SK-N-SH (cell line): ENCODE results near the gene CREB5. TPM values are rescaled to one million over a fixed set of nuclear protein-coding genes. Genes with fewer than 3 reads are reported as not detected.
A peak's percentile ranks its signal among the peaks of the same experiment; 100 is the strongest.

ENCODE experiments used
- CTCF ChIA-PET: fragments of 300-600, 350-600 bp; formaldehyde crosslinking; extraction: SDS; loops from one replicate; lab custom pipeline; 2021; lab: Yijun Ruan, JAX
- POLR2A ChIA-PET: fragments of 350-600 bp; sonication (Branson Sonifier 250); formaldehyde crosslinking; extraction: SDS; loops from one replicate; lab custom pipeline; 2020; ENCODE audit warnings: antibody characterized with exemption, inconsistent platforms; lab: Yijun Ruan, JAX
- DNase-seq: peaks from one replicate; pipeline ENCODE4 v3.0.0; 2012
- H2AFZ ChIP-seq: fragments of 200-600 bp; sonication (generic); 2 replicates; pipeline ENCODE4 v1.8.1; 2016; ENCODE audit warnings: antibody characterized with exemption, mild to moderate bottlenecking, low read depth
- H3F3A ChIP-seq: fragments of 200-600 bp; sonication (generic); replicated peaks from 2 replicates; pipeline ENCODE3; 2016; ENCODE audit warnings: antibody characterized with exemption, mild to moderate bottlenecking; ENCODE audit not compliant: insufficient read depth
- H3K27ac ChIP-seq, 2 experiments: fragments of 200-500 bp in 1 of 2; fragments of 200-600 bp in 1 of 2; sonication (Bioruptor generic) in 1 of 2; sonication (generic), shearing (Covaris generic) in 1 of 2; 2 replicates each; pipeline versions ENCODE4 v1.5.1 to v1.6.1; 2014 to 2016; ENCODE audit warnings: low read depth in 2 of 2, inconsistent platforms in 1 of 2, low read length in 1 of 2, mild to moderate bottlenecking in 1 of 2, mixed read lengths in 1 of 2
- H3K27me3 ChIP-seq: fragments of 200-600 bp; sonication (generic), shearing (Covaris generic); 2 replicates; pipeline ENCODE4 v1.6.1; 2016; ENCODE audit warnings: mixed run types; ENCODE audit not compliant: insufficient read depth
- H3K36me3 ChIP-seq, 2 experiments: fragments of 200-500 bp in 1 of 2; fragments of 200-600 bp in 1 of 2; sonication (Bioruptor generic) in 1 of 2; sonication (generic) in 1 of 2; replicated peaks in 1 of 2; 2 replicates each; pipeline versions ENCODE3 to v1.5.1; 2014 to 2016; ENCODE audit warnings: low read length in 1 of 2, mild to moderate bottlenecking in 1 of 2; ENCODE audit not compliant: insufficient read depth in 2 of 2, control insufficient read depth in 1 of 2
- H3K4me1 ChIP-seq, 2 experiments: fragments of 200-500 bp in 1 of 2; fragments of 200-600 bp in 1 of 2; sonication (Bioruptor generic) in 1 of 2; sonication (generic), shearing (Covaris generic) in 1 of 2; 2 replicates each; pipeline versions ENCODE4 v1.5.1 to v1.6.1; 2014 to 2016; ENCODE audit warnings: low read depth in 1 of 2, low read length in 1 of 2, mixed run types in 1 of 2; ENCODE audit not compliant: insufficient read depth in 2 of 2, control insufficient read depth in 1 of 2
- H3K4me2 ChIP-seq: fragments of 200-600 bp; sonication (generic), shearing (Covaris generic); 2 replicates; pipeline ENCODE4 v1.6.1; 2017; ENCODE audit warnings: mixed run types
- H3K4me3 ChIP-seq, 2 experiments: fragments of 200-500 bp in 1 of 2; fragments of 200-600 bp in 1 of 2; sonication (Bioruptor generic) in 1 of 2; sonication (generic), shearing (Covaris generic) in 1 of 2; 2 replicates each; pipeline versions ENCODE4 v1.5.1 to v1.8.1; 2014 to 2016; ENCODE audit warnings: low read depth in 2 of 2, inconsistent platforms in 1 of 2, low read length in 1 of 2, mild to moderate bottlenecking in 1 of 2, mixed read lengths in 1 of 2, moderate library complexity in 1 of 2
- H3K79me2 ChIP-seq: fragments of 200-600 bp; sonication (generic); 2 replicates; pipeline ENCODE4 v1.8.1; 2017; ENCODE audit warnings: mild to moderate bottlenecking; ENCODE audit not compliant: insufficient read depth
- H3K9ac ChIP-seq: fragments of 200-600 bp; sonication (generic); 2 replicates; pipeline ENCODE4 v1.6.1; 2017; ENCODE audit warnings: mixed run types
- H3K9me2 ChIP-seq: fragments of 200-600 bp; sonication (generic); 2 replicates; pipeline ENCODE4 v1.6.1; 2017; ENCODE audit warnings: mixed run types
- H3K9me3 ChIP-seq: fragments of 200-600 bp; sonication (generic); 2 replicates; pipeline ENCODE4 v1.6.1; 2017; ENCODE audit warnings: mixed run types, mild to moderate bottlenecking, moderate library complexity
- H4K20me1 ChIP-seq: fragments of 200-600 bp; sonication (generic); 2 replicates; pipeline ENCODE4 v1.6.1; 2017; ENCODE audit warnings: mild to moderate bottlenecking, mixed run types; ENCODE audit not compliant: insufficient read depth
- CHD2 ChIP-seq: fragments of 150-350 bp; IDR thresholded peaks from 2 replicates; pipeline ENCODE4 v1.6.1; 2018; ENCODE audit warnings: low read length; ENCODE audit not compliant: partially characterized antibody
- EP300 ChIP-seq, 2 experiments: IDR thresholded peaks; 2 replicates each; pipeline versions ENCODE4 v1.4.0 to v1.6.1; 2012; ENCODE audit warnings: borderline replicate concordance in 1 of 2, low read depth in 1 of 2, low read length in 1 of 2
- EZH2phosphoT487 ChIP-seq: fragments of 200-600 bp; sonication (generic); IDR thresholded peaks from 2 replicates; pipeline ENCODE4 v1.6.1; 2017; ENCODE audit warnings: low read depth, mixed run types, mild to moderate bottlenecking, antibody characterized with exemption, moderate library complexity, borderline replicate concordance
- GATA2 ChIP-seq: sonication (generic); formaldehyde crosslinking; IDR thresholded peaks from 2 replicates; pipeline ENCODE4 v1.5.0; 2020; ENCODE audit warnings: mild to moderate bottlenecking, missing genetic modification reagents
- IRF3 ChIP-seq: fragments of 150-350 bp; IDR thresholded peaks from 2 replicates; pipeline ENCODE4 v1.6.1; 2016; ENCODE audit warnings: mild to moderate bottlenecking, low read depth, low read length
- POLR2AphosphoS5 ChIP-seq: IDR thresholded peaks from 2 replicates; pipeline ENCODE4 v1.6.1; 2012; ENCODE audit warnings: low read depth, low read length
- RAD21 ChIP-seq: IDR thresholded peaks from 2 replicates; pipeline ENCODE4 v1.6.1; 2012; ENCODE audit warnings: mild to moderate bottlenecking, low read length
- RCOR1 ChIP-seq: fragments of 150-350 bp; IDR thresholded peaks from 2 replicates; pipeline ENCODE4 v1.6.1; 2017; ENCODE audit warnings: antibody characterized with exemption, low read length
- REST ChIP-seq: IDR thresholded peaks from 2 replicates; pipeline ENCODE4 v1.6.1; 2012; ENCODE audit warnings: mild to moderate bottlenecking, low read depth, low read length, moderate library complexity
- ZBTB33 ChIP-seq: IDR thresholded peaks from 2 replicates; pipeline ENCODE4 v1.4.0; 2012; ENCODE audit warnings: low read depth, borderline replicate concordance
- WGBS: methylation state at CpG from one replicate; pipeline ENCODE4 v1.1.6; 2017; ENCODE audit warnings: low lambda C conversion rate; 5-methylcytosine and 5-hydroxymethylcytosine counted together
- polyA plus RNA-seq, 3 experiments: library from polyadenylated mRNA; depleted of rRNA; stranded (reverse); fragments of >200 nt; gene quantifications; 2 replicates each; pipeline ENCODE4 v1.2.3, GENCODE V29; 2012

The CREB5 gene
- polyA plus RNA-seq, 1 of the 3 experiments (the other 2 are of a cell fraction): 19.3 TPM

GRCh38 chr7:28591041-28591674, 178.8 kb downstream of the CREB5 start:
- H3K4me3 ChIP-seq: no peak overlapping the region
- ChIA-PET CTCF (interaction anchor here (0.6 to 1.8 kb wide), 12 partner anchors 10 to 292 kb away, joined by 3 to 5 read pairs (median 4); no protein-coding TSS in a partner anchor), POLR2A (interaction anchor here (0.8 kb wide), 1 partner anchor 47 kb away, joined by 3 read pairs; no protein-coding TSS in a partner anchor)
- no peaks in the 10 kb centered on the region for H3K79me2 ChIP-seq
- H3K9me2 ChIP-seq: no peaks in the 10 kb centered on the region
- H3K27ac ChIP-seq: peak overlapping the region in 1 of 2 experiments; percentile 72; a peak in 2 of 4 replicates
- H4K20me1 ChIP-seq: no peaks in the 10 kb centered on the region
- peaks cover 0 to 29% of the 10 kb centered on the region in 2 experiments; a peak in 2 of 4 replicates for H3K4me1 ChIP-seq
- no peaks in the 10 kb centered on the region; the same call in 1 of the 2 replicates for H3K27me3 ChIP-seq
- no peaks in the 10 kb centered on the region for H3F3A ChIP-seq
- TF ChIP-seq REST: no peak
- TF ChIP-seq POLR2AphosphoS5: no peak
- no peak for TF ChIP-seq EZH2phosphoT487
- TF ChIP-seq IRF3: no peak
- no peak overlapping the region for H3K4me2 ChIP-seq
- 55% methylated on average over 5 of the region's 5 CpGs for WGBS
- H3K36me3 ChIP-seq: no peaks in the 10 kb centered on the region
- no peaks in the 10 kb centered on the region for H3K9me3 ChIP-seq
- no peak overlapping the region for H3K9ac ChIP-seq
- no peak overlapping the region for H2AFZ ChIP-seq
- DNase-seq: no peak

- 36% methylated on average over 2 of the region's 2 CpGs for WGBS
- no peak for DNase-seq
- H3K79me2 ChIP-seq: no peaks in the 10 kb centered on the region
- peak overlapping the region in 1 of 2 experiments; percentile 72; a peak in 2 of 4 replicates for H3K27ac ChIP-seq
- H3K4me3 ChIP-seq: no peak overlapping the region
- no peaks in the 10 kb centered on the region for H3K9me3 ChIP-seq
- no peak overlapping the region for H3K9ac ChIP-seq
- no peaks in the 10 kb centered on the region for H4K20me1 ChIP-seq
- H2AFZ ChIP-seq: no peak overlapping the region
- H3K9me2 ChIP-seq: no peaks in the 10 kb centered on the region
- peaks cover 0 to 22% of the 10 kb centered on the region in 2 experiments; a peak in 2 of 4 replicates for H3K4me1 ChIP-seq
- peak; percentile 58 for TF ChIP-seq RCOR1
- peak in 1 of 2 experiments; percentile 75; a peak in 2 of 4 replicates for TF ChIP-seq EP300 (IDR thresholded peaks at IDR 0.05; ENCODE audit: borderline replicate concordance in 1 of 2, low read depth in 1 of 2, low read length in 1 of 2)
- TF ChIP-seq CHD2: peak; percentile 24
- no peak for TF ChIP-seq ZBTB33
- TF ChIP-seq GATA2 (CRISPR knock-in tag): peak; percentile 60
- peak; percentile 27; the same call in 1 of the 2 replicates for TF ChIP-seq RAD21
- CTCF ChIA-PET: interaction anchor here (0.7 to 1.9 kb wide), 16 partner anchors 11 to 293 kb away, joined by 3 to 6 read pairs (median 4); no protein-coding TSS in a partner anchor
- no peaks in the 10 kb centered on the region for H3K36me3 ChIP-seq
- no peaks in the 10 kb centered on the region; the same call in 1 of the 2 replicates for H3K27me3 ChIP-seq
- no peak overlapping the region for H3K4me2 ChIP-seq
- no peaks in the 10 kb centered on the region for H3F3A ChIP-seq
- POLR2A ChIA-PET: interaction anchor here (0.8 to 1.2 kb wide), 2 partner anchors 36 to 47 kb away, joined by 3 to 4 read pairs; no protein-coding TSS in a partner anchor
Measured at GRCh38 chr7:28591725-28592349, 179.5 kb downstream of the CREB5 start.
